GM12801 (cell line): ENCODE data around the gene SHANK2.

Experiments
- CTCF ChIP-seq: IDR thresholded peaks from one replicate; pipeline ENCODE4 v1.5.1; 2011; ENCODE audit warnings: control low read depth; ENCODE audit not compliant: insufficient read length; ENCODE audit errors: extremely low read depth

Gene SHANK2

DNA sequence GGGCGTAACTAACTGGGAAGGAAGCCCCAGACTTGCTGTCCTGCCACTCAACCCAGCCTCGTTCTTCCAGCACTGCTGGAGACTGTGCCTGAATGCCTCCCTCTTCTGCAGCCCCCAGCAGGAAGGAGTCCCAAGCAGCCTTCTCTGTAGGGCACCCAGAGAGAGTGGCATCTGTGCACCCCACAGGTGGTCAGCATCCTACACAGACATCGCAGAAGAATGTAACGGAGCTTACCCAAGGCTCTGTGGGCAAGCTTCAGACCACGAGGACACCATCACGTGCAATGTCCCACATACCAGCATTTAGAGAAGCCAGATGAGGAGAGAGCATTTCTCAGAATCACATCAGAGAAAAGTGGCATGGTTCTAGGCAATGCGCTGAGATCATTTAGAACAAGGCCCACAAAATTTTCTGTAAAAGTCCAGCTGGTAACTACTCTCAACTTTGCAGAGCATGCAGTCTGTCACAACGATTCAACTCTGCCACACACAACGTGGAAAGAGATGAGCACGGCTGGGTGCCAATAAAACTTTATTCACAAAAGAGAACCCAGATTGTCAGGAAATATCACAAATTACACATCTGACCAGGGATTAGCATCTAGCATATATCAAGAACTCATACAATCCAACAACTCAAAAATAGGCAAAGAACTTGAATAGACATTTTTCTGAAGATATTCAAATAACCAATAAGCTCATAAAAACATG, 33.4 kb downstream of the SHANK2 start:
- no peak for TF ChIP-seq CTCF

DNA sequence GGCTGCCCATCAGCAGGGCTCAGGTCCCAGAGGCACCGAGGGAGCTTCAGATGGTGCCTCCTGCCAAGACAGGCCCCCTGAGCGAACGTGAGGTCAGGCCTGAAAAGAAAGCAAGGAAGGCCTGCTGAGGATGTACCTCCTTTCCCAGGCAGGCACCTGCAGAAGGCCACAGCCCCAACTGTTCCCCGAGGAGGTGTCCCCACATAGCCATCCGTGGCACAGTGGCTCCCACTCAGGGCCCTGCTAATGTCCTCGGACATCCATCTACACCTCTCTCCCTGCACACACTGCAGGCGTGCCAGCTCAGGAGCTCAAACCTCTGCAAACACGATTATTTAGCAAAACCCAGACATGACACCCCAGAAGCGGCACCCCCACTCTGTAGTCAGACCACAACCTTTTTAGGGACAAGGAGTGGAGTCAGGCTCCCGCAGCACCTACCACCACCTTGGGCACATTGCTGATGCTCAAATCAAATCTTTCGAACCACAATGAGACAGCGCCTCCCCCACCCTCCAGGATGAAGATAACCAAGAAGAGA, 36.9 kb downstream of the SHANK2 start:
- TF ChIP-seq CTCF = no peak

DNA sequence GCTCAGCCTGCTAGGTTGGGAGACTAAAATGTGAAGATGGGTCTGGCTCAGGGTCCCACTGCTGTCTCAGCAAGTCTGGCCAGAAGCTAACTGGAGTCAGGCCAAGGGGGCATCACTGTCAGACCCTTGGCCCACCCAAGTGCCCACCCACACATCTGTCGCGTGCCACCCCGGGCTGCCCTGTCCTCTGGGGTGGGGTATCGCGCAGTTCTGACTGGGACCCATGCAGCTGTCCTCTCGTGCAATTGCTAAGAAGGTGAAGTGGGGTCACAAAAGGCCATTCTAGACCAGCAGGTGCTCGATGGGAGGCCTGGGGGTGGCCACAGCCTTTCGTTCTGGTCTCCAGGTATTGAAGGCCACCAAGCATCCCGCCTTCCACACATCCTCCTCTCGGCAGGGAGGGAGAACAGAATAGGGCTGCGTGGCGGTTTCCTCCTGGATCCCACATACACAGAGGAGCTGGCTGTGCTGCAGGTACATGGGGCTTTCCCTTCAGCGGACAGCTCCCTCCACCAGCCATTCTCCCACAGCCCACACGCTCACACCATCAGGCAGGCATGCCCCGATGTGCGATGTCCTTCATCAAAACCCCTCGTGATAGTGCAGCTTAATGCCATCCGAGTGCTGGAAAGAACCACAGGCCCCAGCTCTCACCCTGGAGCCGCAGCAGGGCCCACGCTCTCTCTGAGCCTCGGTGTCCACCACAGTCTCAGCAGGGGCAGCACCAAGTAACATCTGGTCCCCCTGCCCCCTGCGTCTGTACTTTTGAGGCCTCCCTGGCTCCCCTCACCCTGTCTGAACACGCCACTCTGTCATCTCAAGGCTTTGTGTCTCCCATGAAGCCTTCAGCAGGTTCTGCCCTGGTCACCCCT, 37.6 kb downstream of the SHANK2 start:
- no peak for TF ChIP-seq CTCF

GRCh38 chr11:71213696-71214552, 38.5 kb downstream of the SHANK2 start:
- no peak for TF ChIP-seq CTCF

DNA sequence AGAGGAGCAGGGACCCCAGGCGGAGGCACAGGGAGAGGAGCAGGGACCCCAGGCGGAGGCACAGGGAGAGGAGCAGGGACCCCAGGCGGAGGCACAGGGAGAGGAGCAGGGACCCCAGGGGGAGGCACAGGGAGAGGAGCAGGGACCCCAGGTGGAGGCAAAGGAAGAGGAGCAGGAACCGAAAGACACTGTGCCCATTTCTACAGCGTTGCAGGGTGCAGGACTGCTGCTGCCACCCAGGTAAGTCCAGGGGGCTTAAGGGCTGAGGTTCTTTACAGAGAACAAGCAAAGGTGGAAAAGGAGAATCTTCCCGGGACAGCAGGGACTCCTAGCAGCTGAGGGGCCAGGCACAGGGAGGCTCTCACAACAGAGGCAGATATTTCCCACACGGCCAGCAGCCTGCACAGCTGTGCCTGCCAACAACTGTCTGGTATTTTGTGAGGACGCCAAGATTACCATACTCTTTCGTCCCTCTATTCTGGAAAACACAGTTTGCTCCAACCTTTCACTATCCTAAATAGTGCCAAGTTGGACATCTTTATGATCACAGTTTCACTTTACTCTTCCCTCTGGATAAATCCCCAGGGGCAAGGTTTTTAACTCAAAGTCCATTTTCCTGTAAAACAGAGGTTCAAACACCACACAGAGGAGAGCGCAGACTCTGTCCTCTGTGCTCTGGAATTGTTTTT, 39.4 kb downstream of the SHANK2 start:
- no peak for TF ChIP-seq CTCF

DNA sequence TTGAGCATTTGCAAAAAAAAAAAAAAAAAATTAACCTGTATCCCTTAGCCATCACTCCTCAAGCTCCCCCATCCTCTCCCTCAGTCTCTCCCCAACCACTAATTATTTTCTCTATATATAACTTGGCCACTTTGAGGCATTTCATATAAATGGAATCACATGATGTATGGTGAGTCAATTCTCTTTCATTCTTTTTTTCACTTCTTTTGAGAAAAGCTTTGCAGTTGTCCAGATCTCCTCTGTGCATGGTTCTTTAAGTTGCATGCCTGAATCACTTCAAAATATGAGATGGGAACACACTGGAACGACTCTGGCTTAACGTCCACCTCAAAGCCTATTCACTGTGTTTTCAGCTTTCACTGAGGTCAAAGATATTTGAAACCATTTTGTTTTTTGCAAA, 40.7 kb downstream of the SHANK2 start:
- TF ChIP-seq CTCF = no peak
